Suppressor macrophage treated with lipopolysaccharide for 1 hour (primary cell): Measurements from ENCODE around the gene TCF7L2.

Experiments
- DNase-seq, 3 donors: peaks; one replicate each; pipeline ENCODE4 v3.0.0-alpha.2; 2020 to 2022

The TCF7L2 gene

GRCh38 chr10:113158183-113158582, 208.1 kb downstream of the TCF7L2 start:
- no peak for DNase-seq

- DNase-seq, result no peak
These were observed 209.5 kb downstream of the TCF7L2 start for GRCh38 chr10:113159563-113159962.

- DNase-seq, result peak; percentile 19 to 63 (median 54)
These were observed 210.6 kb downstream of the TCF7L2 start for GRCh38 chr10:113160641-113161040.

GRCh38 chr10:113161066-113161465, 211.0 kb downstream of the TCF7L2 start:
- DNase-seq, result no peak

GRCh38 chr10:113162960-113163359, 212.9 kb downstream of the TCF7L2 start:
- DNase-seq, result no peak

- DNase-seq, result no peak
These were observed 215.6 kb downstream of the TCF7L2 start for GRCh38 chr10:113165673-113166072.

- DNase-seq, result no peak
These were observed 217.7 kb downstream of the TCF7L2 start for GRCh38 chr10:113167702-113168101.

- no peak for DNase-seq
These were observed 218.5 kb downstream of the TCF7L2 start for GRCh38 chr10:113168584-113168983.

GRCh38 chr10:113169111-113169510, 219.1 kb downstream of the TCF7L2 start:
- no peak for DNase-seq

GRCh38 chr10:113169853-113170460, 219.9 kb downstream of the TCF7L2 start:
- peak; percentile 38 to 79 (median 45) for DNase-seq

GRCh38 chr10:113171662-113172061, 221.6 kb downstream of the TCF7L2 start:
- no peak for DNase-seq

- DNase-seq, result no peak
These were observed 225.1 kb downstream of the TCF7L2 start for GRCh38 chr10:113175176-113175575.

GRCh38 chr10:113175756-113176651, 226.0 kb downstream of the TCF7L2 start:
- no peak for DNase-seq

- no peak for DNase-seq
These were observed 226.7 kb downstream of the TCF7L2 start for GRCh38 chr10:113176652-113177155.

GRCh38 chr10:113177156-113177935, 227.3 kb downstream of the TCF7L2 start:
- DNase-seq, result no peak

GRCh38 chr10:113177936-113178335, 227.9 kb downstream of the TCF7L2 start:
- DNase-seq, result no peak

- DNase-seq, result no peak
These were observed 228.7 kb downstream of the TCF7L2 start for GRCh38 chr10:113178771-113179170.

- peak; percentile 94 to 99 (median 98) for DNase-seq
These were observed 229.2 kb downstream of the TCF7L2 start for GRCh38 chr10:113179265-113179664.

- no peak for DNase-seq
These were observed 229.9 kb downstream of the TCF7L2 start for GRCh38 chr10:113179966-113180365.

GRCh38 chr10:113180401-113181154, 230.5 kb downstream of the TCF7L2 start:
- DNase-seq, result peak; percentile 33 to 36 (median 36)

- DNase-seq, result no peak
These were observed 232.1 kb downstream of the TCF7L2 start for GRCh38 chr10:113182154-113182553.

- no peak for DNase-seq
These were observed 233.5 kb downstream of the TCF7L2 start for GRCh38 chr10:113183573-113183972.
